GM19438 (cell line): ENCODE results near the gene S100B.

Experiments
- ATAC-seq: cut with Tn5 transposase; IDR thresholded peaks from one replicate; pipeline ENCODE4 v1.9.1; 2021; ENCODE audit warnings: low read depth; ENCODE audit not compliant: unreplicated experiment

S100B gene

DNA sequence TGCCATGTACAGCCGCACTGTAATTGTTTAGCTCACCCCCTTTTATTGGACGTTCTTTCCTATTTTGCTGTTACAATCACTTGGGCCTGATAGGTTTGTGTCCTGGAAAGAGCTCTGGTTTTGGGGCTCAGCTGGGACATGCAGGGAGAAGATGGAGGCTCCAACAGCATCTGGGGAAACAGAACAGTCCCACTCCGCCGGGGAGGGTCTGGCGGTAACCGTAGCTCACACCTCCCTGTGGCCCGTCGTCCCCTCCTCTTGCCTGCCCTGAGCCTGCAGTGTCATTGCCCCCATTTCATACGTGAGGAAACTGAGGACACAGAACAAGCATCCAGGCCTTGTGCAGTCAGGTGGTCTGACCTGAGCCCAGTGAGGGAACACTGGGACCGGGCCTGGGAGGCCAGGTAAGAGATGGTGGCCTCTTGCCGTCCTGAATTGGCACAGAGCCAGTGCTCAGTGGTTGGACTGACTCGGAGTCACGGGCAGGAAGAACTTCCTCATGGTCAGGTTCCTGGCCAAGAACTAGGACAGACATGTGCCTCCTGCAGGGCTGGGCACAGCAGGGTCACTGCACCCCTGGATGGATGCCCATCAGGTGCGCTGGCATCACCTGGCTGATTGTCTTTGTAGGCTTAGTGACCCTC, 41.8 kb downstream of the S100B start:
- ATAC-seq, result no peak

GRCh38 chr21:46562472-46562871, 42.4 kb downstream of the S100B start:
- no peak for ATAC-seq

GRCh38 chr21:46561445-46562090, 43.3 kb downstream of the S100B start:
- ATAC-seq, result no peak

GRCh38 chr21:46560568-46561444, 44.1 kb downstream of the S100B start:
- no peak for ATAC-seq

DNA sequence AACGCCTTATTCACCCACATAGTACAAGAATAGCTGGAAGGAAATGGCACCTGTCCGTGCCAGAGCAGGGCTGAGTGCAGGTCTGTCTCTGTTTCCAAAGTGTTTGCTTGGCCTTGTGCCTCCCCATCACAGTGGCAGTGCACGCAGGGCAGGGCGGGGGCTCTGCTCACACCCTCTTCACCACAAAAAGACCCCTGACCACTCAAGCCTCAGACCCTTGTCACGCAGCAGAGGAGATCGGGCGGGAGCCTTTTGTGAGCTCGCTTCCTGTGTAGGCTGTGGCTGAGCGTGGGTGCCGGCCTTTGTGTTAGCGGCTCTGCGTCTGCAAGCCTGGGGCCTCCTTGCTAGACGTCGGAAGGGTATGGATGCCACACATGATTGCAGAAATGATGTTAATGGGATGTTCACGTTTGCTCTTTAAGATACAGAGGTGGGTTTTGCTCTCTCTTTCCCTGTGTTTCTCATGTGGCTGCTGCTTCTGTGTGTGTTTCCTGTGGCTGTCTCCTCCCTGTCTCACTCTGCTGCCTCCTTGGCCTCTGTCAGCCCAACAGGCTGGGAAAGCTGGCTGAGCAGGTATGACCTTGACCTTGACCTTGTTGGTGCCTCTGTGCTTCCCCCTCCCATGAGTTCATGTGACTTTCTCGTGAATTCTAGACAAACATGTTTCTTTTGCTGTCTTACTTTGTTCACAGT, 45.4 kb downstream of the S100B start:
- no peak for ATAC-seq

GRCh38 chr21:46557919-46558392, 46.9 kb downstream of the S100B start:
- no peak for ATAC-seq

DNA sequence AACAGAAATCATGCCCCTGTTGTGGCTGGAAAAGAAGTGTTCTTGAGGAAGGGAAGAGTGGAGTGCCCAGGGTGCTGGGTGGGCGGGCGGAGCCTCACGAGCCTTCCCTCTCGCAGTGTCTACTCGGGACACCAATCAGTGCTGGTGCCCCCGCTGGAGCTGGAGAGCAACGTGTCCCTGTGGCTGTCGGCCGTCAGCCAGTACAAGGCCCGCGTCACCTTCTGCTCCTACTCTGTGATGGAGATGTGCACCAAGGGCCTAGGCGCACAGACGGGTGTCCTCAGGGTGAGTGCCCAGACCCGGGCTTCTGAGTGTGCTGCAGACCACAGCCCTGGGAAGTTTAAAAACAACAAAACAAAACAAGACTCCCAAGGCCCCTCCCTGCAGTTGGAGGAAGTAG, 47.4 kb downstream of the S100B start:
- ATAC-seq, result no peak

DNA sequence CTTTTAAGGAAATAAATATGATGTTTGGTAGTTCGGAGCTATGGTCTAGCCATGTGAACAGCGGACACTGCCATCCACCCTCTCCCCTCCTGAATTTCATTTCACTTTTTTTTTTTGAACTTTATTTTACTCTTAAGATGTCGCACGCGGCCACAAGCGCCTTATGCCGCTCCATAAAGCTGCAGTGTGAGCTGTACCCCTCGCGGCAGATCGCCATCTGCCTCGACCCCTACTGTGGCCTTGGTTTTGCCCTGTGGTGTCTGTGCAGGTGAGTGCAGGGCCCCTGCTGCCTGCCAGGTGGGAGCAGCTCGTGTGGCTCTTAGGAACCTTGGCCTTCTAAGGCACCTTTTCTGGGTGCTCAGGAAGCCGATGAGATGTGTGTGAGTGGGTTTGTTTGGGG, 48.1 kb downstream of the S100B start:
- no peak for ATAC-seq

DNA sequence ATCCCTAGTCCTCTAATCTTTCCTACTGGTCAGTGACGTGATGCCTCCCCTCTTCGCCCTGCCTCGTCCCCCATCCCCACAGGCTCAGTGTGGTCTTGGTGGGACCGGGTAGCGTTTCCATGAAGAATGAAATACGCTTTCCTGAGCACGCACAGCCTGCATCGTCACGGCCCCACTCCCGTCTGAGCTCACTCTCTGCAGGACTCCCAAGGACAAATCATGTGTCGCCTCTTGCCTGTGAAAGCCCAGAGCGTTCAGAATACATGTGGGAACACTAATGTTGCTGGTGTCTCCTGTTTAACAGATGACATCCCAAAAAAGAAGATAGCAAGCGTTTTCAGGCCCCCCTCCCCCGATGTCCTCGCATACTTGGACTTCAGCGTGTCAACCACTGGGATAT, 49.2 kb downstream of the S100B start:
- ATAC-seq, result no peak

DNA sequence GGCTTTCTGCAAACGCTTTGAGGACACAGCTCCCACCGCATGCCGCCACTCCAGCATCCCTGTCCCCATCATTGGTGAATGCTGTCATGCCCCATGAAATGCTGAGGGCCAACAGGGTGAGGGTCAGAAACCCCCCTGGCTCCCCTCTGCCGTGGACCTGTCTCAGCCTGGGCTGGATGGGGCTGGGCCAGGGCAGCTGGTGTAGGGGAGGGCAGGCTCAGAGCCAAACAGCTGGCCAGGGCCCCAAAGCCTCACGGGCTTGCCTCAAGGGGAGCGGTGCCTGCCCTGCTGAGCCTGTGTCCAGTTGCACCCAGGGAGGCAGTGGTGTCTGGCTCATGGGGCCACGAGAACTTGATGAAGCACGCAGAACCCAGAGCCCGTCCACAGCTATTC, 49.7 kb downstream of the S100B start:
- ATAC-seq, result no peak

DNA sequence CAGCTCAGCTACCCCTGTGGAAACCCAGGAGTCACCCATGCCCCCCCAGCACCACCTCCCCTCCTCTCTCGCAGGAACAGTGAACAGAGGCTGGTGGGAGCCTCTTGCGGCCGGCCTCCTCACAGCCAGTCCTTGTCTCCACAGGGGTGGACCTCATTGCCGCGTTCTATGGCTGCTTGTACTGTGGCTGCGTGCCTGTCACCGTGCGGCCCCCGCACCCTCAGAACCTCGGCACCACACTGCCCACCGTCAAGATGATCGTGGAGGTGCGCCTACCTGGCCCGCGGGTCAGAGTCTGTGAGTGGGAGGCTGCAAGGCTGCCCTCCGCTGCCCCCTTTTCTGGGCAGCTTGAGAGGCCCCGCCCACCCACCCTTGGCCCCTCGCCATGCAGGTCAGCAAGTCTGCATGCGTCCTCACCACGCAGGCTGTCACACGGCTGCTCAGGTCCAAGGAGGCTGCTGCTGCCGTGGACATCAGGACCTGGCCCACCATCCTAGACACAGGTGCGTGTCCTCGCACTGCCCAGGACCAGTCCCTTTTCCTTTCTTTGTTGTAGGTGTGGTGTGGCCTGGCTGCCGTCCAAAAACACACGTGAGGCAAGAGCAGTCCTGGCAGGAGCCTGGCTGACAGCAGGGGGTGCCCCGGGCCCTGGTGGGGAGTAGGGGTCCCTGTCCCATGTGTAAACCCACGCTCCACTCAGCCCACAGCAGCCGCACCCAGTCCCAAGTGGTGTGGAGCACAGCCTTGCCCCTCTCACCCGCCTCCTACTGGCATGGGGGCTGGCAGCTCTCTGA, 50.3 kb downstream of the S100B start:
- no peak for ATAC-seq

GRCh38 chr21:46553993-46554392, 50.9 kb downstream of the S100B start:
- no peak for ATAC-seq

DNA sequence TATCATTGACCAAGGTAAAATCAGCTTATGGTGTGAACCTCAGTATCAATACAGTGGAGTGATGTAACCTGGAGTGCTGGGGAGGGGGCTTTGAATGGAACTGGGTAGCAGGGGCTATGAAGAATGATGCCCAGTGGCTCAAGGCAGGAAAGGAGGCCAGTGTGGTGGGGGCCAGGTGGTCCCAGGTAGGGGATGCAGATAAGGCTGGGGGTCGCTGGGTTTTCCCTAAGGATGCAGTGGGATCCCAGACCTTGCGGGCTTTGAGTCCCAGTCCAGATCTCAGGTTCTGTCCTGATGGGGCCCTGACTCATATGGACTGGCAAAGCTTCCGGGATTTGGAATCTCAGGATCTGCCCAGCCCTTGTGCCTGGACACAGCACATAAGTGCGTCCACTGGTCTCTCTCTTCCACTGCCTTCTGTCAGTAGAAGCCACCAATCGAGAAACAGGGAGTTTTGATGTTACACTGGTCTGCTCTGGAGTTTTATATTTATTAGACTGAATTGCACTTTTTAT, 52.0 kb downstream of the S100B start:
- ATAC-seq, result no peak

GRCh38 chr21:46552274-46552673, 52.6 kb downstream of the S100B start:
- no peak for ATAC-seq

DNA sequence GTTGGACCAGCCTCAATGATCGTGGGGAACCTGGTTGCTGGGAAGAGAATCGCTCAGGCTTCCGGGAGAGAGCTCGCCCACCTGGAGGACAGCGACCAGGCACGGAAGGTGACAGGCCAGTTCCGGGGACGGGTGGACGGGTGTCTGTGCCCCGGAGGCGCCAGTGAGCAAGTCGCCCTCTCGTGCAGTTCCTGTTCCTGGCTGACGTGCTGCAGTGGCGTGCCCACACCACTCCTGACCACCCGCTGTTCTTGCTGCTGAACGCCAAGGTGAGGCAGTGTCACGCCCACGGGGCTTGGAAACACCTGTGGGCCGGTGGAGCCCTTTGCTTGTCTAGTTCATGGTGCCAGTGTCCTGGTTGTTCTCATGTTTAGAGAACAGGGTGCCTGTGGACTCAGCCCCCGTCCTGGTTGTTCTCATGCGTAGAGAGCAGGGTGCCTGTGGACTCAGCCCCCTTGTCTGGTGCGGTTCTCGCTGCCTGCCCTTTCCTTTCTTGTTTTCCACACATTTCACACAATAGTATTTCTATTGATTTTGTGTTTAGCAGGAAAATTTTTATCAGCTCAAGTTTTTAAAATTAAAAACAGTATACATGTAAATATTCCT, 53.1 kb downstream of the S100B start:
- ATAC-seq, result no peak

DNA sequence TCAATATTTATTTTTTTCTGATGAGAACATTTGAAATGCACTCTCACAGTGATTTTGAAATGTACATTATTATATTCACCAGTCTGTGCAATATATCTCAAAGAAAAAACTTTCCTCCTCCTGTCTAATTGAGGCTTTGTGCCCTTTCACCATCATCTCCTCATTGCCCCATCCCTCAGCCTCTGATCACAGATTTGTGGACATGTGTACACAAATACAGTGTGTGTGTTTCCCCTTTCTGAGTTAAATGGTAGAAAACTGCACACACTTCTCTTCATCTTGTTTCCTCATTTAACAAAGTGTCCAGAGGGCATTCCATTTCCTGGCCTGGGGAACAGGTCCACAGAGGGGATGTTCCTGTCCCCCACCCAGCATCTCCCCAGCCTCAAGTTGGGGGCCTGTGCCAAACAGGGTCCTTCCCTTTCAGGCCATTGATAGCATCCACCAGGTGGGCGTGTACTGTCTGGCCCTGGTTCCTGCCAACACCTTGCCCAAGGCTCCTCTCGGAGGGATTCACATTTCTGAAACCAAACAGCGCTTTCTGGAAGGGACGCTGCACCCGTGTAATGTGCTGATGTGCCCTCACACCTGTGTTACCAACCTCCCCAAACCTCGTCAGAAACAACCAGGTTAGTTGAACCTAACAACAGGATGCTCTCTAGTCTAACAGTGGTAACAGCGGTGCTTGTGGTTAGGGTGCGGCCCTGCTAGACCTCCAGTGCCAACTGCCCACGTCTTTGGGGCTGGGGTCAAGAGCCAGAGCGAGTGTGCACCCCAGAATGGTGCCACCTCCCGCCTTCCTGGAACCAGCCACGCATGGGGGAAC, 54.6 kb downstream of the S100B start:
- ATAC-seq, result no peak

GRCh38 chr21:46549650-46550049, 55.2 kb downstream of the S100B start:
- ATAC-seq, result no peak
